IMR-90 (cell line): ENCODE measurements around the gene ZNF524. TPM values are rescaled to one million over a fixed set of nuclear protein-coding genes. Genes with fewer than 3 reads are reported as not detected.

Source experiments
- ATAC-seq: fragments of 200-7000 bp; cut with Tn5 transposase; 2 replicates; pipeline ENCODE4 v1.9.1; 2020; ENCODE audit warnings: low read depth, mild to moderate bottlenecking, moderate library complexity
- BruUV-seq: library from RNA; stranded (reverse); fragments of 400-500 nt; replicated peaks from 2 replicates; lab custom pipeline; 2021; lab: Mats Ljungman, UMichigan
- CTCF ChIA-PET: fragments of 300-600 bp; formaldehyde crosslinking; extraction: SDS; loops from one replicate; lab custom pipeline; 2021; ENCODE audit warnings: antibody characterized with exemption; lab: Yijun Ruan, JAX
- POLR2A ChIA-PET: fragments of 300-600 bp; sonication (Branson Sonifier 250); formaldehyde crosslinking; loops from one replicate; lab custom pipeline; 2022; ENCODE audit warnings: antibody characterized with exemption; ENCODE audit not compliant: unreplicated experiment; lab: Charles Lee
- DNase-seq: peaks from one replicate; pipeline ENCODE4 v3.0.0; 2013
- H2AFZ ChIP-seq: replicated peaks from 2 replicates; pipeline ENCODE3; 2013; ENCODE audit warnings: low read length, mild to moderate bottlenecking; ENCODE audit not compliant: poor library complexity
- H2AK5ac ChIP-seq: 2 replicates; pipeline ENCODE4 v1.6.1; 2013; ENCODE audit warnings: low read depth, low read length, inconsistent platforms
- H2AK9ac ChIP-seq: replicated peaks from 2 replicates; pipeline ENCODE3; 2013; ENCODE audit warnings: mild to moderate bottlenecking, low read depth, low read length, moderate library complexity; ENCODE audit not compliant: poor library complexity
- H2BK120ac ChIP-seq: 2 replicates; pipeline ENCODE4 v1.6.1; 2013; ENCODE audit warnings: low read depth, low read length, inconsistent platforms
- H2BK15ac ChIP-seq: 3 replicates; pipeline ENCODE4 v1.6.1; 2013; ENCODE audit warnings: low read depth, low read length, inconsistent platforms
- H2BK20ac ChIP-seq: 2 replicates; pipeline ENCODE4 v1.6.1; 2013; ENCODE audit warnings: low read depth, mild to moderate bottlenecking, inconsistent platforms, low read length, moderate library complexity
- H2BK5ac ChIP-seq: 2 replicates; pipeline ENCODE4 v1.6.1; 2013; ENCODE audit warnings: mild to moderate bottlenecking, low read depth, low read length, inconsistent platforms; ENCODE audit not compliant: poor library complexity, severe bottlenecking
- H3K14ac ChIP-seq: replicated peaks from 2 replicates; pipeline ENCODE4 v1.6.1; 2013; ENCODE audit warnings: low read depth, low read length, inconsistent platforms
- H3K18ac ChIP-seq: 2 replicates; pipeline ENCODE4 v1.6.1; 2013; ENCODE audit warnings: low read depth, low read length, control low read depth
- H3K23ac ChIP-seq: 2 replicates; pipeline ENCODE4 v1.6.1; 2013; ENCODE audit warnings: low read depth, low read length, inconsistent platforms
- H3K27ac ChIP-seq: 2 replicates; pipeline ENCODE4 v1.5.1; 2013; ENCODE audit warnings: mild to moderate bottlenecking, control low read depth, low read length; ENCODE audit not compliant: insufficient read depth
- H3K27me3 ChIP-seq: 2 replicates; pipeline ENCODE4 v1.6.1; 2013; ENCODE audit warnings: low read length; ENCODE audit not compliant: control insufficient read depth, insufficient read depth
- H3K36me3 ChIP-seq: 2 replicates; pipeline ENCODE4 v1.6.1; 2013; ENCODE audit warnings: low read length, mixed read lengths; ENCODE audit not compliant: control insufficient read depth, insufficient read depth
- H3K4ac ChIP-seq: 2 replicates; pipeline ENCODE4 v1.6.1; 2013; ENCODE audit warnings: low read depth, low read length, inconsistent platforms
- H3K4me1 ChIP-seq: 2 replicates; pipeline ENCODE4 v1.6.1; 2013; ENCODE audit warnings: low read length, mixed read lengths; ENCODE audit not compliant: control insufficient read depth, insufficient read depth
- H3K4me2 ChIP-seq: 2 replicates; pipeline ENCODE4 v1.6.1; 2013; ENCODE audit warnings: low read depth, mild to moderate bottlenecking, control low read depth, low read length, moderate library complexity
- H3K4me3 ChIP-seq: 2 replicates; pipeline ENCODE4 v1.5.1; 2013; ENCODE audit warnings: low read depth, mild to moderate bottlenecking, control low read depth, low read length, moderate library complexity; ENCODE audit not compliant: insufficient read depth
- H3K56ac ChIP-seq: 2 replicates; pipeline ENCODE4 v1.6.1; 2013; ENCODE audit warnings: low read length, inconsistent platforms; ENCODE audit not compliant: insufficient read depth; ENCODE audit errors: extremely low read depth
- H3K79me1 ChIP-seq, 2 experiments: 2 replicates each; pipeline ENCODE4 v1.6.1; 2013; ENCODE audit warnings: low read length in 2 of 2, inconsistent platforms in 1 of 2, low read depth in 1 of 2
- H3K9ac ChIP-seq: 2 replicates; pipeline ENCODE4 v1.6.1; 2013; ENCODE audit warnings: low read depth, low read length, control low read depth
- H3K9me1 ChIP-seq: 2 replicates; pipeline ENCODE4 v1.6.1; 2013; ENCODE audit warnings: low read length, inconsistent platforms; ENCODE audit not compliant: insufficient read depth
- H3K9me3 ChIP-seq: 2 replicates; pipeline ENCODE4 v1.6.1; 2013; ENCODE audit warnings: low read length; ENCODE audit not compliant: control insufficient read depth, insufficient read depth
- H4K20me1 ChIP-seq: 2 replicates; pipeline ENCODE4 v1.6.1; 2013; ENCODE audit warnings: low read length, inconsistent platforms; ENCODE audit not compliant: insufficient read depth
- H4K5ac ChIP-seq: 2 replicates; pipeline ENCODE4 v1.6.1; 2013; ENCODE audit warnings: mild to moderate bottlenecking, low read depth, low read length, control low read depth
- H4K8ac ChIP-seq, 2 experiments: 2 replicates each; pipeline ENCODE4 v1.6.1; 2013; ENCODE audit warnings: low read depth in 2 of 2, low read length in 2 of 2, control low read depth in 1 of 2, inconsistent platforms in 1 of 2
- H4K91ac ChIP-seq: 2 replicates; pipeline ENCODE4 v1.6.1; 2013; ENCODE audit warnings: low read depth, low read length, inconsistent platforms; ENCODE audit not compliant: insufficient read depth
- POLR2A ChIP-seq: IDR thresholded peaks from 2 replicates; pipeline ENCODE4 v1.6.1; 2012; ENCODE audit warnings: mild to moderate bottlenecking, low read depth, low read length
- USF2 ChIP-seq: fragments of 150-350 bp; IDR thresholded peaks from 2 replicates; pipeline ENCODE4 v1.6.1; 2017; ENCODE audit warnings: mild to moderate bottlenecking, antibody characterized with exemption, low read length, low read depth
- WGBS, 2 experiments: methylation state at CpG; one replicate each; pipeline versions ENCODE4 v1.1.5 to v1.1.7; 2013; ENCODE audit warnings: missing lambda C conversion rate in 2 of 2; ENCODE audit not compliant: insufficient read length in 1 of 2; ENCODE audit errors: extremely low coverage in 2 of 2; 5-methylcytosine and 5-hydroxymethylcytosine counted together
- dilution Hi-C: fragments of 300-500 bp; cut with HindIII; formaldehyde crosslinking; loops from one replicate; pipeline ENCODE4 v1.14.3; 2018; ENCODE audit warnings: low sequenced_read_pairs; ENCODE audit not compliant: unreplicated experiment
- in situ Hi-C: fragments of 300-500 bp; cut with MboI; formaldehyde crosslinking; loops from 3 replicates; pipeline ENCODE4 v1.14.3; 2019; ENCODE audit warnings: low sequenced_read_pairs, inconsistent platforms, mixed read lengths
- intact Hi-C: fragments of 100-400 bp; cut with micrococcal nuclease; formaldehyde crosslinking; loops from 2 replicates; pipeline ENCODE4 v1.10.0; 2022
- polyA plus RNA-seq, 3 experiments: library from polyadenylated mRNA; depleted of rRNA; stranded (reverse); fragments of >200 nt; gene quantifications; 2 replicates each; pipeline ENCODE4 v1.2.3, GENCODE V29; 2012; ENCODE audit warnings: low replicate concordance in 1 of 3
- total RNA-seq: library from RNA; depleted of rRNA; stranded (reverse); fragments of >200 nt; gene quantifications from 2 replicates; pipeline ENCODE4 v1.2.3, GENCODE V29; 2012

Gene ZNF524
- total and polyA plus RNA-seq, 2 of the 4 experiments (the other 2 are of a cell fraction) = 2.3 to 6.6 TPM

DNA sequence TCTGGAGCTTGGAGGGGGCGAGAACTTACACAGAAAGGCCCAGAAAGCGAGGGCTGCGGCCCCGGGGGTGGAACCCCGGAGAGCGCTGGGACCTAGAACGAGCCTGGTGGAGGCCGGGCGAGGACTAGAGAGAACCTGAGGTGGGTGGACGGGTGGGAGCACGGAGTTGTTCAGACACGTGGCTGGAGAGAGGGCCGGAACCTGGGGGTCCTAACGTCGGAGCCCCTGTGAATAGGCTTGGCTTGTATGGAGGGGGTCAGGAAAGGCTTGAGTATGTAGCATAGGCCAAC, 43.7 kb downstream of the ZNF524 start:
- ChIA-PET POLR2A (interaction anchor here (1.0 kb wide), 1 partner anchor 11 kb away, joined by 4 read pairs; no protein-coding TSS in a partner anchor), CTCF (no interaction called here)
- Histone ChIP-seq H2AFZ (peak overlapping the region; percentile 70), H3K4ac (peak overlapping the region; percentile 79), H3K36me3 (peaks cover 12% of the 10 kb centered on the region), H2BK120ac (no peak overlapping the region; the same call in 1 of the 2 replicates), H2BK20ac (no peak overlapping the region), H3K23ac (peak overlapping the region; percentile 72; the same call in 1 of the 2 replicates), H3K56ac (peak overlapping the region; percentile 29), H3K79me1 (peaks cover 34 to 77% of the 10 kb centered on the region in 2 experiments), H4K91ac (peak overlapping the region; percentile 19), H2AK9ac (peak overlapping the region; percentile 96), H3K4me3 (peak overlapping the region; percentile 74), H2AK5ac (peak overlapping the region; percentile 97; the same call in 1 of the 2 replicates), H2BK5ac (peak overlapping the region; percentile 1), H3K9ac (peak overlapping the region; percentile 84), H3K14ac (peak overlapping the region; percentile 89), H3K9me3 (no peaks in the 10 kb centered on the region), H2BK15ac (no peak overlapping the region), H3K4me2 (peak overlapping the region; percentile 87), H3K27me3 (no peaks in the 10 kb centered on the region), H3K9me1 (no peaks in the 10 kb centered on the region), H4K20me1 (no peaks in the 10 kb centered on the region), H3K27ac (peak overlapping the region; percentile 71), H4K5ac (peak overlapping the region; percentile 14), H4K8ac (peak overlapping the region; percentile 68 to 72; a peak in 1 of 4 replicates), H3K18ac (no peak overlapping the region), H3K4me1 (peaks cover 13% of the 10 kb centered on the region)
- peak; percentile 0 for ATAC-seq
- TF ChIP-seq USF2 (no peak), POLR2A (0 out of 2 replicates have a peak, but pooled peaks have one; percentile 1)
- dilution Hi-C loops = no loop called here
- in situ Hi-C loops = loop anchor here (25.0 kb wide), 2 partner anchors 357 to 532 kb away; partner anchors contain the start of genes BRSK1, HSPBP1 and PPP1R12C
- DNase-seq = no peak
- 0% methylated on average over 14 of the region's 15 CpGs; no CpG with 5 or more reads in 1 of the 2 experiments for WGBS, 2 experiments
- intact Hi-C loops = no loop called here
- BruUV-seq = no TSS peak
